ENCODE measurements around the gene MYG1.
A peak's percentile ranks its signal among the peaks of the same experiment; 100 is the strongest.

MYG1 gene

DNA sequence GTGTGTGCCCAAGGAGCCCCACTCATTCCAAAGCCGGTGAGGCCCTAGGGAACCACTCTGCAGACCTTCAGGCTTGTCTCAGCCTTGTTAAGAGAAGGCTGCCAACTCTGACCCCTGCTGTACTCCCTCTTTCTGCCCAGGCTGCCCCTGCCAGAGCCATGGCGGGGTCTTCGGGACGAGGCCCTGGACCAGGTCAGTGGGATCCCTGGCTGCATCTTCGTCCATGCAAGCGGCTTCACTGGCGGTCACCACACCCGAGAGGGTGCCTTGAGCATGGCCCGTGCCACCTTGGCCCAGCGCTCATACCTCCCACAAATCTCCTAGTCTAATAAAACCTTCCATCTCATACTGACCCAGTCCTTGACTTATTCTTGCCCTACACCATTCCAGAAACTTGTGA, 7.3 kb downstream of the MYG1 start:
- DNase-seq (ENCODE audit: low read depth): no peak

DNA sequence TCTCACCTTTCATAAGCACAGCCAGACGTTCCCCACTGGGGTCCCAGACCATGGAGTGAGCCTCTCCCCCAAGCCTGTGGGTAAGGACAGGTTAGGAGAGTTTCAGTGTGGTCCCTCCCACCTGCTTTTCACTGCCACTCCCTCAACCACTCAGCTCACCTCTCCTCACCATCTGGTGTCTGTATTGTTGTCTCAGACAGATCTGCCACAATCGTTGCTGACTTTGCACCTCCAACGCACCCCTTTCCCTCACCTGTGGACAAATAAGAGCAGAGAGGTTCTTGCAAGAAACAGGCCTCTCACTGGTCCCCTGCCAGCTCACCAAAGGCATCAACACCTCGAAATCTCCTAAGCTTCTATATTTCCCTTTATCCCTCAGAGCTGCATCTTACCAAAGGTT, 8.8 kb downstream of the MYG1 start:
- TF ChIP-seq, protein P1, sequence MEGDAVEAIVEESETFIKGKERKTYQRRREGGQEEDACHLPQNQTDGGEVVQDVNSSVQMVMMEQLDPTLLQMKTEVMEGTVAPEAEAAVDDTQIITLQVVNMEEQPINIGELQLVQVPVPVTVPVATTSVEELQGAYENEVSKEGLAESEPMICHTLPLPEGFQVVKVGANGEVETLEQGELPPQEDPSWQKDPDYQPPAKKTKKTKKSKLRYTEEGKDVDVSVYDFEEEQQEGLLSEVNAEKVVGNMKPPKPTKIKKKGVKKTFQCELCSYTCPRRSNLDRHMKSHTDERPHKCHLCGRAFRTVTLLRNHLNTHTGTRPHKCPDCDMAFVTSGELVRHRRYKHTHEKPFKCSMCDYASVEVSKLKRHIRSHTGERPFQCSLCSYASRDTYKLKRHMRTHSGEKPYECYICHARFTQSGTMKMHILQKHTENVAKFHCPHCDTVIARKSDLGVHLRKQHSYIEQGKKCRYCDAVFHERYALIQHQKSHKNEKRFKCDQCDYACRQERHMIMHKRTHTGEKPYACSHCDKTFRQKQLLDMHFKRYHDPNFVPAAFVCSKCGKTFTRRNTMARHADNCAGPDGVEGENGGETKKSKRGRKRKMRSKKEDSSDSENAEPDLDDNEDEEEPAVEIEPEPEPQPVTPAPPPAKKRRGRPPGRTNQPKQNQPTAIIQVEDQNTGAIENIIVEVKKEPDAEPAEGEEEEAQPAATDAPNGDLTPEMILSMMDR (IDR thresholded peaks at IDR 0.05; ENCODE audit: control insufficient read depth, insufficient read depth, low read depth, low read length, missing control alignments): no peak
- no peak for DNase-seq (ENCODE audit: low read depth)
- no peak overlapping the region for H3K4me3 ChIP-seq (ENCODE audit: control insufficient read depth, low read depth, low read length)

More for the DNA sequence above, 7.3 kb downstream of the MYG1 start:
- TF ChIP-seq, protein P1 (IDR thresholded peaks at IDR 0.05; ENCODE audit: control insufficient read depth, insufficient read depth, low read depth, low read length, missing control alignments): no peak
- no peak overlapping the region for H3K4me3 ChIP-seq (ENCODE audit: control insufficient read depth, low read depth, low read length)

DNA sequence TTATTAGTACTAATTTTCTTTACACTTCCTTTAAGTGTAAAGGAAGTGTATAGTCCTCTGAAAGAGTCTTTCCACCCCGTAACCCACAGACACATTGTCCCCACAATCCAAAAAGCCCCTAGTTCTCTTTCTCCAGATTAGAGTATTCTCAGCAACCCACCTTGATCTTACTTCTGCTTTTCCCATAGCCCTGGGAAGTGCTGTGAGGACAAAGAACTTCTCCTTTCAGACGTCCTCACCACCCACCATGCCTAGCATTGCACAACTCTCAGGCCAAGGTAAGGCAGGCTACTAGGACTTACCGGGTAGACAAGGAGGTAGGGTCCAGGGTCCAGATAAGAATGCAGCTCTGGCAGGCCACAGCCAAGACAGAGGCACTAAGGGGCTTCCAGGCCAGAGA, 14.5 kb downstream of the MYG1 start:
- no peak for DNase-seq (ENCODE audit: low read depth)
- H3K4me3 ChIP-seq (ENCODE audit: control insufficient read depth, low read depth, low read length): no peak overlapping the region
- TF ChIP-seq, protein P1 (IDR thresholded peaks at IDR 0.05; ENCODE audit: control insufficient read depth, insufficient read depth, low read depth, low read length, missing control alignments): no peak

DNA sequence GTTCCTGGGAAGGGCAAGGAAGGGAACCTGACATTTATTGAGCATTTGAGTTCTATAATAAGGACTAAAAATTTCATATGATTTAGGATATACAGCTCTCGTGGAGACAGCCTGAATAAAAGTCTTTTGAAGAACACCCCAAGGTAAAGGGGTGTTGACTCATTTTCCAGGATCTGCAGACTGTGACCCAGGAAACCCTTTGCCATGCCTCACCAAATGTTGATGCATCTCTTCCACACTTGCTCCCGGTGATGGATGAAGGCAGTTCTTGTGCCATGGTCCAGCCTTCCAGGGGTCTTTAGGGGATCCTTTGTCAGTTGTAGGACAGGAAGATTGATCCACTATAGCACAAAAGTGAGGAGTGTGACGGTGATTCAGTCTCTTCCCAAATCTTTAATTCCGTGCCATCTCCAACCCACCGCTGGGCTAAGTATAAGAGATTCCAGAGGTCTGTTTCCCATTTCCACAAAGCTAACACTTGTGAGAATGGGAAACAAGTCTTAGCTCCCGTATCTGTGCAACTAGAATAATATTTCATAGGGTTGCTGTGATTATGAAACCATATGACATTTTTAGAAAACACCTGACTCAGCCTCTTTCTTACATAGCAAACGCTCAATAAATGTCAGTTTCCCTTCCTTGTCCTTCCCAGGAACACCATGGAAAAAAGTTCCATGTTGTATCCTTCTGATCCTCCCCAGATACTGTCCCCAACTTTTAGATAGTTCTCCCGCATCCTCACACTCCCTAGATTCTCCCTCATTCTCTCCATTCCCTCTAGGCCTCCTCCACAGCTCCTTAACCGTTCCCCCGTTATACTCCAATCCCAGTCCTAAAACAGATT, 21.1 kb downstream of the MYG1 start:
- TF ChIP-seq, protein P1 (IDR thresholded peaks at IDR 0.05; ENCODE audit: control insufficient read depth, insufficient read depth, low read depth, low read length, missing control alignments): no peak
- DNase-seq (ENCODE audit: low read depth): no peak
- peak overlapping the region; percentile 95 for H3K4me3 ChIP-seq (ENCODE audit: control insufficient read depth, low read depth, low read length)

DNA sequence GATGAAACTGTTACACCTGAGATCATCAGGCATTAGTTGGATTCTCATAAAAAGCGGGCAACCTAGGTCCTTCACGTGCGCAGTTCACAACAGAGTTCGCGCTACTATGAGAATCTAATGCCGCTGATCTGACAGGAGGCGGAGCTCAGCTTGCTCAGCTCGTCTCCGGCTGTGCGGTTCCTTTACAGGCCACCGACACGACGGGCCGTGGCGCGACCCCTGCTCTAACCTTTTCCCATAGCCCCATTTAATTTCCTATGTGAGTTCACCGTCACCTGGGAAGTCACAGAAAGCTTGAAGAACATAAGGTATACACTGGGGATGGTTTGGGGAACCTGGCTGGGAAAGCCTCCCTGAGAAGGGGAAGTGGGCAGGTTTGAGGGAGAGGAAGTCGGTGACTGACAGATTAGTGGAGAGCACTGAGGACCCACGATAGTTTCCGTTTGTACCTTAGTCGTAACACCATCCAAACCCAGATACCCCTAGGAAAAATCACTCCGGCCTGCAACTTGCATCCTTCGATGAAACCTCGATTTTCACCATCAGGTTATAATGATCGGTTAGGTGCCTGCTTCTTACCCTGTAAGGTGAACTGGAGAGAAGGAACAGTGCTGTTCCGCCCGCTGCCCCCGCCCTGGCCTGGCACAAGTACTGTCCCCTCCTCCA, 24.8 kb downstream of the MYG1 start:
- H3K4me3 ChIP-seq (ENCODE audit: control insufficient read depth, low read depth, low read length): peak overlapping the region; percentile 55
- TF ChIP-seq, protein P1 (IDR thresholded peaks at IDR 0.05; ENCODE audit: control insufficient read depth, insufficient read depth, low read depth, low read length, missing control alignments): no peak
- no peak for DNase-seq (ENCODE audit: low read depth)

DNA sequence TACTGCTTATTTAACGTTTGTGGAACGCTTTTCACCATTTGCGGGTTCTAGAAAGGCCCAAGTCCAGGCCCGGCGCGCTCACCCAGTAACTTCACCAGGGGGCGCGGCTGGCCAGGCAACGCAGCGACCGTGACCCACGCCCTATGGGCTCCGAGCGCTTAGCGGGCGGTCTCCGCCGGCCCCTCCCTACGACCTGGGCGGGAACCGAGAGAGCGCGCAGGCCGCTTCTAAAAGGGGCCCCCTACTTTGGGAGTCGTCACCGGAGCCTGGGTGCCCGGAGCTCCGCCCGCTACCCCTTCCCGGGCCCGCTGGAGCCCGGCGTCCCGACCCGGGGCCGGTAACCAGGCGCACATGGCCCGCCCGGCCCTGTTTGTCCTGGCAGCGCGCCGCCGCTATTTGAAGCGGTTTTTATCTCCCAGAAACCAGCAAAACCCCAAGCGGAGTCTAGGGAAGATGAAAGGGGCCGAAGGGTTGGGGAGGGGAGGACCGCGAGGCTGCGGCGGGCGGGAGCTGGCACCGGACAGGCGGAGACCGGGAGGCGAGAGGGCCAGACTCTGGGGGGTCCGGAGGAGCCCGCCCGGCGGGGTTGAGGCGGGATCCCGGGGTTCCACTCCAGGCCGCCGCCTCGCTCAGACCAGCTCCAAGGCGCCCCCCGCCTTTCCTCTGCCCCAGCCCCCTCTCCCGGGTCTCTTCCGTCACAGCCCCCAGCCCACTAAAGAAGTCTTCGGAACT, 25.4 kb downstream of the MYG1 start:
- DNase-seq (ENCODE audit: low read depth): peak; percentile 52
- peak overlapping the region; percentile 55 for H3K4me3 ChIP-seq (ENCODE audit: control insufficient read depth, low read depth, low read length)
- TF ChIP-seq, protein P1 (IDR thresholded peaks at IDR 0.05; ENCODE audit: control insufficient read depth, insufficient read depth, low read depth, low read length, missing control alignments): peak; percentile 86

All from AG09309 (cell line).